A549 (cell line): ENCODE data around the gene TRAF7. TPM values are rescaled to one million over a fixed set of nuclear protein-coding genes. Genes with fewer than 3 reads are reported as not detected.
A peak's percentile ranks its signal among the peaks of the same experiment; 100 is the strongest.

Experiments used
- ATAC-seq, 2 experiments: fragments of 200-7000 bp in 1 of 2; fragments of >200 bp in 1 of 2; cut with Nextera tagmentation in 1 of 2; cut with Tn5 transposase in 1 of 2; 3 replicates each; pipeline versions ENCODE4 v1.8.0 to v1.9.1; 2018 to 2020; ENCODE audit warnings: mild to moderate bottlenecking in 1 of 2, moderate library complexity in 1 of 2
- CTCF ChIA-PET: fragments of 300-600 bp; sonication (Branson Sonifier 250); formaldehyde crosslinking; extraction: SDS; loops from one replicate; lab custom pipeline; 2021; ENCODE audit warnings: antibody characterized with exemption, inconsistent platforms; lab: Yijun Ruan, JAX
- POLR2A ChIA-PET: fragments of 350-600 bp; formaldehyde crosslinking; extraction: SDS; loops from one replicate; lab custom pipeline; 2021; ENCODE audit warnings: antibody characterized with exemption, inconsistent platforms; lab: Yijun Ruan, JAX
- DNase-seq, 2 experiments: peaks; one replicate each; pipeline versions ENCODE4 v3.0.0 to v3.0.0-alpha.2; 2011 to 2016; ENCODE audit warnings: low read depth in 1 of 2, low spot score in 1 of 2
- FAIRE-seq: peaks from 2 replicates; lab custom pipeline; 2011; peaks lifted over from hg19 to GRCh38; lab: Jason Lieb, UNC
- H3K27ac ChIP-seq, 2 experiments: fragments of >200 bp; sonication (Bioruptor Twin); formaldehyde crosslinking; 3 replicates each; pipeline ENCODE4 v1.5.1; 2016 to 2017
- H3K4me1 ChIP-seq: fragments of >200 bp; sonication (Bioruptor Twin); formaldehyde crosslinking; 3 replicates; pipeline ENCODE4 v1.6.1; 2016
- H3K4me2 ChIP-seq: fragments of >200 bp; sonication (Bioruptor Twin); formaldehyde crosslinking; 3 replicates; pipeline ENCODE4 v1.6.1; 2016
- H3K4me3 ChIP-seq: fragments of >200 bp; sonication (Bioruptor Twin); formaldehyde crosslinking; 3 replicates; pipeline ENCODE4 v1.5.1; 2016
- H3K9me3 ChIP-seq: fragments of >200 bp; sonication (Bioruptor Twin); formaldehyde crosslinking; 3 replicates; pipeline ENCODE4 v1.6.1; 2016
- BHLHE40 ChIP-seq: IDR thresholded peaks from 2 replicates; pipeline ENCODE4 v1.6.1; 2012; ENCODE audit warnings: low read depth, low read length, inconsistent platforms
- CBX2 ChIP-seq: fragments of 200-600 bp; sonication (generic); IDR thresholded peaks from 2 replicates; pipeline ENCODE4 v1.6.1; 2016; ENCODE audit warnings: low read depth, mild to moderate bottlenecking, borderline replicate concordance
- CEBPB ChIP-seq, 2 experiments: fragments of >200 bp in 1 of 2; sonication (Bioruptor Twin) in 1 of 2; formaldehyde crosslinking in 1 of 2; IDR thresholded peaks; 2 replicates each; pipeline ENCODE4 v1.6.1; 2012 to 2016
- CHD2 ChIP-seq: fragments of 150-350 bp; IDR thresholded peaks from 2 replicates; pipeline ENCODE4 v1.6.1; 2014; ENCODE audit warnings: low read length; ENCODE audit not compliant: partially characterized antibody
- CTCF ChIP-seq: fragments of >200 bp; sonication (Bioruptor Twin); formaldehyde crosslinking; IDR thresholded peaks from 3 replicates; pipeline ENCODE4 v1.5.1; 2016
- EHF ChIP-seq: fragments of 250-450 bp; sonication (Bioruptor Pico); IDR thresholded peaks from 2 replicates; pipeline ENCODE4 v1.5.0; 2020; ENCODE audit warnings: mild to moderate bottlenecking
- EHMT2 ChIP-seq: fragments of 200-600 bp; sonication (generic); IDR thresholded peaks from 2 replicates; pipeline ENCODE4 v1.6.1; 2016; ENCODE audit warnings: antibody characterized with exemption, low read depth, mild to moderate bottlenecking, moderate library complexity
- HDAC2 ChIP-seq: fragments of 200-600 bp; sonication (generic); IDR thresholded peaks from 2 replicates; pipeline ENCODE4 v1.6.1; 2016
- HEYL ChIP-seq: fragments of 250-450 bp; sonication (Bioruptor Pico); IDR thresholded peaks from 2 replicates; pipeline ENCODE4 v1.8.0; 2021; ENCODE audit warnings: mild to moderate bottlenecking, moderate library complexity
- HMGXB4 ChIP-seq: fragments of 250-450 bp; sonication (Bioruptor Pico); IDR thresholded peaks from 2 replicates; pipeline ENCODE4 v1.5.0; 2021; ENCODE audit warnings: mild to moderate bottlenecking, moderate library complexity, borderline replicate concordance
- HOXA7 ChIP-seq: fragments of 250-450 bp; sonication (Bioruptor Pico); IDR thresholded peaks from 2 replicates; pipeline ENCODE4 v1.5.0; 2020; ENCODE audit warnings: mild to moderate bottlenecking, moderate library complexity
- HOXB13 ChIP-seq: fragments of 250-450 bp; sonication (Bioruptor Pico); IDR thresholded peaks from 2 replicates; pipeline ENCODE4 v1.5.0; 2020; ENCODE audit warnings: low read depth, mild to moderate bottlenecking, moderate library complexity
- JUN ChIP-seq, 2 experiments: fragments of >200 bp; sonication (Bioruptor Twin); formaldehyde crosslinking; IDR thresholded peaks; 2 replicates in 1 of 2; 3 replicates in 1 of 2; pipeline ENCODE4 v1.6.1; 2016 to 2017
- JUNB ChIP-seq: fragments of >200 bp; sonication (Bioruptor Twin); formaldehyde crosslinking; IDR thresholded peaks from 2 replicates; pipeline ENCODE4 v1.6.1; 2016
- KDM5A ChIP-seq: fragments of 200-600 bp; sonication (generic); IDR thresholded peaks from 2 replicates; pipeline ENCODE4 v1.6.1; 2016; ENCODE audit warnings: antibody characterized with exemption, mild to moderate bottlenecking
- NPAS2 ChIP-seq: fragments of 250-450 bp; sonication (Bioruptor Pico); IDR thresholded peaks from 2 replicates; pipeline ENCODE4 v1.8.0; 2022; ENCODE audit warnings: mild to moderate bottlenecking, moderate library complexity, borderline replicate concordance
- PBX3 ChIP-seq: IDR thresholded peaks from 2 replicates; pipeline ENCODE4 v1.6.1; 2012
- PHF8 ChIP-seq: fragments of 200-600 bp; sonication (generic); IDR thresholded peaks from 2 replicates; pipeline ENCODE4 v1.6.1; 2016; ENCODE audit warnings: low read depth, mild to moderate bottlenecking, antibody characterized with exemption, moderate library complexity, borderline replicate concordance
- POLR2A ChIP-seq: IDR thresholded peaks from 2 replicates; pipeline ENCODE4 v1.6.1; 2012; ENCODE audit warnings: mild to moderate bottlenecking, low read length
- POLR2AphosphoS2 ChIP-seq: conservative IDR thresholded peaks from 2 replicates; pipeline ENCODE4 v1.6.1; 2012; ENCODE audit warnings: low read length, improper control_type of control experiment, inconsistent platforms
- RCOR1 ChIP-seq: fragments of 150-350 bp; IDR thresholded peaks from 2 replicates; pipeline ENCODE4 v1.6.1; 2014; ENCODE audit warnings: antibody characterized with exemption, low read length, low read depth
- RNF2 ChIP-seq: fragments of 200-600 bp; sonication (generic); IDR thresholded peaks from 2 replicates; pipeline ENCODE4 v1.6.1; 2016; ENCODE audit warnings: low read depth, mild to moderate bottlenecking, antibody characterized with exemption, moderate library complexity, borderline replicate concordance
- SMC3 ChIP-seq: fragments of >200 bp; sonication (Bioruptor Twin); formaldehyde crosslinking; IDR thresholded peaks from 3 replicates; pipeline ENCODE4 v1.6.1; 2018; ENCODE audit warnings: inconsistent platforms
- SREBF2 ChIP-seq: fragments of 450-650 bp; IDR thresholded peaks from 2 replicates; pipeline ENCODE4 v1.6.1; 2014; ENCODE audit warnings: mild to moderate bottlenecking, moderate library complexity
- TFCP2L1 ChIP-seq: fragments of 250-450 bp; sonication (Bioruptor Pico); IDR thresholded peaks from 2 replicates; pipeline ENCODE4 v1.5.0; 2021; ENCODE audit warnings: mild to moderate bottlenecking
- TP53 ChIP-seq: fragments of 250-450 bp; sonication (Bioruptor Pico); IDR thresholded peaks from 2 replicates; pipeline ENCODE4 v1.5.0; 2021; ENCODE audit warnings: mild to moderate bottlenecking, moderate library complexity
- ZC3H11A ChIP-seq: fragments of 450-650 bp; IDR thresholded peaks from 2 replicates; pipeline ENCODE4 v1.6.1; 2014; ENCODE audit warnings: antibody characterized with exemption, mild to moderate bottlenecking
- WGBS: methylation state at CpG from one replicate; pipeline ENCODE4 v1.1.6; 2017; ENCODE audit errors: missing lambda C conversion rate; 5-methylcytosine and 5-hydroxymethylcytosine counted together
- polyA plus RNA-seq, 4 experiments: library from polyadenylated mRNA; depleted of rRNA in 3 of 4; stranded (reverse); fragments of >200 nt; fragmentation: RNase III in 1 of 4; extraction: RNeasy Plus Mini Kit Qiagen cat#74134 plus additional on column Dnase treatment in 1 of 4; gene quantifications; 2 replicates in 3 of 4; 3 replicates in 1 of 4; pipeline ENCODE4 v1.2.3, GENCODE V29; 2011 to 2017
- TF ChIP-seq, protein P1 (sequence below): fragments of 250-450 bp; sonication (Bioruptor Pico); IDR thresholded peaks from 2 replicates; pipeline ENCODE4 v1.5.0; 2020; ENCODE audit warnings: low read depth, mild to moderate bottlenecking, moderate library complexity
- TF ChIP-seq, protein P2 (sequence below): fragments of >200 bp; sonication (Bioruptor Twin); formaldehyde crosslinking; IDR thresholded peaks from 2 replicates; pipeline ENCODE4 v1.6.1; 2016

Gene TRAF7
- polyA plus RNA-seq, 2 of the 4 experiments (the other 2 are of a cell fraction): 31.9 to 50.0 TPM

DNA sequence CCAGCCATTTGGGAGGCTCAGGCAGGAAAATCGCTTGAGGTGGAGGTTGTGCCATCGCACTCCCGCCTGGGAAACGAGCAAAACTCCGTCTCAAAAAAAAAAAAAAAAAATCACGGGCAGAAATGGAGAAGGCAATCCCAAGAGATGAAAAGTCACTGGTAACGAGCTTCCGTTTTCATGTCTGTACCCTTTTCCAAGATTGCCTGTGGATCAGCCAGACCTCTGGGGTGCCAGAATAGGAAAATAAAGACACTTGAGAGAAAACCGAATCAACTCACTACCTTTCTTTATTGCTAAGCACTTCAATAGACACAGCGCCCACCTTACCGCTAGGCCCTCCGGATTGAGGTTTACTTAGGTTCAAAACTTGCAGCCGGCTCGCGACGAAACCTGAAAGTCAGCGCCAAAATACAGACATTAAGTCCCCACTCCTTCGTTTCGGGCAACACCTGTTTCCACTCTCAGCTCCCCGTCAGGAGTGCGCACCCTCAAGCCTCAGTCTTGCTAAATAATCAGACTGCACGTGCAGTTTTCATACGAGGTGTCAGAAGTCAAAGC lies 970 bp upstream of the TRAF7 start (continued):
- no peak for TF ChIP-seq SREBF2
- TF ChIP-seq JUNB: no peak
- no peak for TF ChIP-seq HOXB13
- peak; percentile 58; the same call in 1 of the 2 replicates for TF ChIP-seq HDAC2
- TF ChIP-seq ZC3H11A: 0 out of 2 replicates have a peak, but pooled peaks have one; percentile 4
- no peak for TF ChIP-seq CBX2
- no peak for TF ChIP-seq HEYL
- 0 out of 2 replicates have a peak, but pooled peaks have one; percentile 31 for TF ChIP-seq HOXA7 (CRISPR knock-in tag)
- TF ChIP-seq JUN (IDR thresholded peaks at IDR 0.05): no peak
- TF ChIP-seq KDM5A: no peak
- TF ChIP-seq, protein P1, sequence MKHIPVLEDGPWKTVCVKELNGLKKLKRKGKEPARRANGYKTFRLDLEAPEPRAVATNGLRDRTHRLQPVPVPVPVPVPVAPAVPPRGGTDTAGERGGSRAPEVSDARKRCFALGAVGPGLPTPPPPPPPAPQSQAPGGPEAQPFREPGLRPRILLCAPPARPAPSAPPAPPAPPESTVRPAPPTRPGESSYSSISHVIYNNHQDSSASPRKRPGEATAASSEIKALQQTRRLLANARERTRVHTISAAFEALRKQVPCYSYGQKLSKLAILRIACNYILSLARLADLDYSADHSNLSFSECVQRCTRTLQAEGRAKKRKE (CRISPR knock-in tag): no peak
- no peak for TF ChIP-seq RCOR1
- no peak for TF ChIP-seq CHD2
- no peak for TF ChIP-seq CTCF
- 0 out of 2 replicates have a peak, but pooled peaks have one; percentile 44 for TF ChIP-seq POLR2AphosphoS2
- TF ChIP-seq SMC3: no peak
- TF ChIP-seq BHLHE40: 0 out of 2 replicates have a peak, but pooled peaks have one; percentile 2
- TF ChIP-seq HMGXB4: no peak
- no peak for TF ChIP-seq CEBPB (IDR thresholded peaks at IDR 0.05)
- TF ChIP-seq PHF8: no peak
- TF ChIP-seq NPAS2 (CRISPR knock-in tag): no peak
- TF ChIP-seq TFCP2L1 (CRISPR knock-in tag): 0 out of 2 replicates have a peak, but pooled peaks have one; percentile 10

- ChIA-PET POLR2A (interaction anchor here (0.6 to 2.3 kb wide), 48 partner anchors 7 to 526 kb away, joined by 3 to 30 read pairs (median 6); partner anchors contain the start of genes AMDHD2, BRICD5, CASKIN1 and DNASE1L2), CTCF (interaction anchor here (1.2 to 2.2 kb wide), 3 partner anchors 96 to 152 kb away, joined by 3 to 9 read pairs (median 6); partner anchors contain the start of gene ECI1)
- peak overlapping the region; percentile 83 for H3K4me3 ChIP-seq
- DNase-seq (no peak), FAIRE-seq (no peak), ATAC-seq (no peak; a peak in 1 of 6 replicates)
- H3K4me1 ChIP-seq: peaks cover 62% of the 10 kb centered on the region
- 4% methylated on average over 34 of the region's 47 CpGs for WGBS
- H3K4me2 ChIP-seq: peak overlapping the region; percentile 98
- peak overlapping the region; percentile 91 to 94 for H3K27ac ChIP-seq
- no peaks in the 10 kb centered on the region for H3K9me3 ChIP-seq
- TF ChIP-seq CEBPB (IDR thresholded peaks at IDR 0.05) (no peak), HOXA7 (CRISPR knock-in tag) (no peak), TP53 (no peak), POLR2A (no peak), HDAC2 (no peak), TFCP2L1 (CRISPR knock-in tag) (no peak), BHLHE40 (no peak), EHMT2 (no peak), POLR2AphosphoS2 (no peak), PHF8 (no peak), RNF2 (no peak), KDM5A (no peak), JUNB (no peak), SMC3 (no peak), EHF (CRISPR knock-in tag) (no peak), SREBF2 (no peak), PBX3 (no peak)
- TF ChIP-seq, protein P1 (CRISPR knock-in tag): no peak
- TF ChIP-seq, protein P2, sequence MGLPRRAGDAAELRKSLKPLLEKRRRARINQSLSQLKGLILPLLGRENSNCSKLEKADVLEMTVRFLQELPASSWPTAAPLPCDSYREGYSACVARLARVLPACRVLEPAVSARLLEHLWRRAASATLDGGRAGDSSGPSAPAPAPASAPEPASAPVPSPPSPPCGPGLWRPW: no peak
Observed at GRCh38 chr16:2155977-2156848, 631 bp downstream of the TRAF7 start.
